GM12892 (cell line): ENCODE measurements around the gene HCN4.

Source experiments
- POLR2A ChIP-seq: IDR thresholded peaks from 2 replicates; pipeline ENCODE4 v1.6.1; 2011; ENCODE audit warnings: low read depth, low read length, control low read depth
- POLR2AphosphoS5 ChIP-seq: IDR thresholded peaks from 2 replicates; pipeline ENCODE4 v1.6.1; 2011; ENCODE audit warnings: low read depth, low read length, control low read depth
- TAF1 ChIP-seq: IDR thresholded peaks from 2 replicates; pipeline ENCODE4 v1.6.1; 2011; ENCODE audit warnings: low read depth, mild to moderate bottlenecking, control low read depth, low read length, borderline replicate concordance

- TF ChIP-seq POLR2A (no peak), POLR2AphosphoS5 (no peak), TAF1 (no peak)
Observed at GRCh38 chr15:73296609-73297353, 72.0 kb downstream of the HCN4 start.
